Stomach (tissue), 9 donors: ENCODE data around the gene VPS39. TPM values are rescaled to one million over a fixed set of nuclear protein-coding genes. Genes with fewer than 3 reads are reported as not detected.
A peak's percentile ranks its signal among the peaks of the same experiment; 100 is the strongest.

Experiments used
- DNase-seq, 2 donors: peaks; one replicate each; pipeline versions ENCODE4 v3.0.0 to v3.0.0-alpha.2; 2013 to 2019
- H3K27ac ChIP-seq, 5 donors: fragments of 200-600 bp in 4 of 5; sonication (generic) in 4 of 5; one replicate each; pipeline ENCODE4 v1.5.1; 2013 to 2019; ENCODE audit warnings: mild to moderate bottlenecking in 1 of 5, moderate library complexity in 1 of 5
- H3K27me3 ChIP-seq, 3 donors: fragments of 200-600 bp; sonication (generic); one replicate each; pipeline ENCODE4 v1.5.1; 2017 to 2019; ENCODE audit warnings: mixed run types in 1 of 3
- H3K36me3 ChIP-seq, 4 donors: fragments of 200-600 bp; sonication (generic); 1 replicate in 3 of 4; 2 replicates in 1 of 4; pipeline ENCODE4 v1.5.1; 2016 to 2019
- H3K4me1 ChIP-seq, 4 donors: fragments of 200-600 bp; sonication (generic); one replicate each; pipeline ENCODE4 v1.5.1; 2016 to 2019
- H3K4me3 ChIP-seq, 4 donors: fragments of 200-600 bp; sonication (generic) in 3 of 4; one replicate each; pipeline ENCODE4 v1.5.1; 2016 to 2019; ENCODE audit warnings: mild to moderate bottlenecking in 1 of 4
- H3K9me3 ChIP-seq, 4 donors: fragments of 200-600 bp; sonication (generic); one replicate each; pipeline ENCODE4 v1.5.1; 2016 to 2019
- CTCF ChIP-seq, 7 experiments: fragments of 450-650 bp in 4 of 7; fragments of 200-600 bp in 3 of 7; sonication (generic) in 3 of 7; IDR thresholded peaks; one replicate each; pipeline ENCODE4 v1.5.1; 2016 to 2019; ENCODE audit warnings: antibody characterized with exemption in 7 of 7, control low read depth in 2 of 7, mild to moderate bottlenecking in 1 of 7
- EP300 ChIP-seq: sonication (generic); formaldehyde crosslinking; IDR thresholded peaks from one replicate; pipeline ENCODE4 v1.6.1; 2017; ENCODE audit warnings: antibody characterized with exemption
- POLR2A ChIP-seq, 4 donors: fragments of 450-650 bp; IDR thresholded peaks; one replicate each; pipeline ENCODE4 v1.6.1; 2016; ENCODE audit warnings: antibody characterized with exemption in 4 of 4, control low read depth in 2 of 4, mild to moderate bottlenecking in 1 of 4, moderate library complexity in 1 of 4
- POLR2AphosphoS5 ChIP-seq, 3 donors: sonication (generic); formaldehyde crosslinking; IDR thresholded peaks; one replicate each; pipeline ENCODE4 v1.6.1; 2016; ENCODE audit warnings: antibody characterized with exemption in 3 of 3
- WGBS, 5 donors: extraction: QIAGEN DNeasy Blood & Tissue Kit in 3 of 5; methylation state at CpG; one replicate each; pipeline versions ENCODE4 v1.1.5 to v1.1.7; 2013 to 2018; 5-methylcytosine and 5-hydroxymethylcytosine counted together
- intact Hi-C: fragments of 100-400 bp; cut with DNase I; formaldehyde crosslinking; loops from one replicate; pipeline ENCODE4 v1.15.1; 2023; ENCODE audit warnings: low total_unique reads
- polyA plus RNA-seq, 3 donors: library from polyadenylated mRNA; stranded (reverse); fragments of 200-250 nt; gene quantifications; one replicate each; pipeline ENCODE4 v1.2.3, GENCODE V29; 2013
- total RNA-seq, 5 donors: library from RNA; depleted of rRNA; stranded (reverse); fragments of >200 nt; gene quantifications; one replicate each; pipeline versions ENCODE4 v1.1.0 to v1.2.3, GENCODE V29; 2014 to 2016
- donor health status: healthy with polysubstance abuse.
- donor health status: Bipolar disorder and iron deficiency.
- donor health status: healthy.

The VPS39 gene
- total and polyA plus RNA-seq, 8 donors, result 22.2 to 635 (median 74.3) TPM

- H3K36me3 ChIP-seq, result peaks cover 41 to 100% (median 98%) of the 10 kb centered on the region in 4 donors
- no peaks in the 10 kb centered on the region for H3K27me3 ChIP-seq
- no peak for TF ChIP-seq CTCF (IDR thresholded peaks at IDR 0.05)
- 24 to 33% (median 28%) methylated on average over 1 of the region's 1 CpG for WGBS, 5 donors
- DNase-seq, result peak in 1 of 2 donors; percentile 23
- intact Hi-C loops, result no loop called here
- H3K4me1 ChIP-seq, result no peaks in the 10 kb centered on the region
- no peaks in the 10 kb centered on the region for H3K9me3 ChIP-seq
- no peak overlapping the region for H3K27ac ChIP-seq
- no peak overlapping the region for H3K4me3 ChIP-seq
These were observed 19.9 kb upstream of the VPS39 start for GRCh38 chr15:42228036-42228435.

DNA sequence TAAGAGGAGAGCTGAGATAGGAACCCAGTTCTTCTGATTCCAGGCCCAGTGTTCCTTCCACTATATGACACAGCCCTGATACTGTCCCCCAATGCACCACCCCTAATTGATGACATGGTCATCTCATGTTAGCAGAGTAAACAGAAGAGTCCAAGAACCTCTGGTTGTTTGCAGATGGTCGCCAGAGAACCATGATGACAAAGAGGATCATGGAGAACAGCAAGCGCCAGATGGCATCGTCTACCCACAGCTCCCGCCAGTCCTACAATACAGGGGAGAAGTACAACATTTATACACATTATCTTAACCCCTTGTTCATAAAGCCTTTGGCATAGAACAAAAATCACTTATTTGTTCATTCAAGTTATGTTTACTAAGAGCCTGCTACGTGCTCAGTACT lies 18.5 kb upstream of the VPS39 start:
- H3K36me3 ChIP-seq, result peaks cover 41 to 99% (median 97%) of the 10 kb centered on the region in 4 donors
- intact Hi-C loops, result no loop called here
- no peak overlapping the region for H3K27ac ChIP-seq
- no peaks in the 10 kb centered on the region for H3K9me3 ChIP-seq
- H3K4me3 ChIP-seq, result no peak overlapping the region
- H3K4me1 ChIP-seq, result no peaks in the 10 kb centered on the region
- 85 to 96% (median 92%) methylated on average over 5 of the region's 5 CpGs for WGBS, 5 donors
- TF ChIP-seq CTCF (IDR thresholded peaks at IDR 0.05) (no peak), POLR2AphosphoS5 (IDR thresholded peaks at IDR 0.05) (no peak), POLR2A (IDR thresholded peaks at IDR 0.05) (no peak), EP300 (no peak)
- DNase-seq, result no peak
- H3K27me3 ChIP-seq, result no peaks in the 10 kb centered on the region

GRCh38 chr15:42220216-42220615 lies 12.1 kb upstream of the VPS39 start:
- H3K27me3 ChIP-seq, result no peaks in the 10 kb centered on the region
- WGBS, 5 donors, result 47 to 48% (median 47%) methylated on average over 2 of the region's 2 CpGs
- intact Hi-C loops, result no loop called here

DNA sequence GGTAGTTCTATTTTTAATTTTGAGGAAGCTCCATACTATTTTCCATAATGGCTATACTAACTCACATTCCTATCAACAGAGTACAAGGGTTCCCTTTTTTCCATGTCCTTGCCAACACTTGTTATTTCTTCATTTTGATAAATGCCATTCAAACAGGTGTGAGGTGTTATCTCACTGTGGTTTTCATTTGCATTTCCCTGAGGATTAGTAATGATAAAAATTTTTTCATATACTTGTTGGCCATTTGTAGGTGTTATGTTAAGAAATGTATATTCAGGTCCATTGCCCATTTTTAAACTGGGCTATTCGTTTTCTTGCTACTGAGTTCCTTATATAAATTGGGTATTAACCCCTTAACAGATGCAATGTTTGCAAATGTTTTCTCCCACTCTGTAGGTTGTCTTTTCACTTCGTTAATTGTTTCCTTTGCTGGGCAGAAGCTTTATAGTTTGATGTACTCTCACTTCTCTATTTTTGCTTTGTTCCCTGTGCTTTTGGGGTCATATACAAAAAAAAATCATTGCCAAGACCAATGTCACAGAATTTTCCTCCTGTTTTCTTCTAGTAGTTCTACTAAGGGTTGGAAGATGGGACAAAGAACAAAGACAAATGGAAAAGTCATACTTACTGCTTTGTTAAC lies 11.0 kb upstream of the VPS39 start:
- H3K36me3 ChIP-seq, result peaks cover 45 to 96% (median 87%) of the 10 kb centered on the region in 4 donors

More at GRCh38 chr15:42220216-42220615, 12.1 kb upstream of the VPS39 start:
- H3K36me3 ChIP-seq, result peaks cover 44 to 96% (median 91%) of the 10 kb centered on the region in 4 donors
- H3K27ac ChIP-seq, result no peak overlapping the region
- no peak for DNase-seq
- no peaks in the 10 kb centered on the region for H3K4me1 ChIP-seq
- no peak overlapping the region for H3K4me3 ChIP-seq
- H3K9me3 ChIP-seq, result no peaks in the 10 kb centered on the region
- TF ChIP-seq POLR2A (IDR thresholded peaks at IDR 0.05), result no peak
- no peak for TF ChIP-seq EP300
- TF ChIP-seq CTCF (IDR thresholded peaks at IDR 0.05), result no peak
- TF ChIP-seq POLR2AphosphoS5 (IDR thresholded peaks at IDR 0.05), result no peak

More for the DNA sequence above, 11.0 kb upstream of the VPS39 start:
- Histone ChIP-seq H3K27ac (no peak overlapping the region), H3K27me3 (no peaks in the 10 kb centered on the region), H3K9me3 (no peaks in the 10 kb centered on the region), H3K4me3 (no peak overlapping the region), H3K4me1 (no peaks in the 10 kb centered on the region)
- 6 to 26% (median 13%) methylated on average over 2 of the region's 2 CpGs for WGBS, 5 donors
- no peak for DNase-seq
- intact Hi-C loops, result no loop called here
- TF ChIP-seq EP300 (no peak), POLR2AphosphoS5 (IDR thresholded peaks at IDR 0.05) (no peak), CTCF (IDR thresholded peaks at IDR 0.05) (no peak), POLR2A (IDR thresholded peaks at IDR 0.05) (no peak)
